Neural progenitor cell (in vitro differentiated cells): ENCODE results near the gene TNFRSF19. TPM values are rescaled to one million over a fixed set of nuclear protein-coding genes. Genes with fewer than 3 reads are reported as not detected.
A peak's percentile ranks its signal among the peaks of the same experiment; 100 is the strongest.

Experiments used
- DNase-seq: peaks from one replicate; pipeline ENCODE4 v3.0.0-alpha.2; 2016; ENCODE audit warnings: low spot score
- H2AFZ ChIP-seq: fragments of 200-600 bp; sonication (generic); replicated peaks from 2 replicates; pipeline ENCODE4 v1.6.1; 2016; ENCODE audit warnings: antibody characterized with exemption
- H3F3A ChIP-seq: fragments of 200-600 bp; sonication (generic); 2 replicates; pipeline ENCODE4 v1.6.1; 2016; ENCODE audit warnings: antibody characterized with exemption, low read depth
- H3K27ac ChIP-seq: fragments of 200-600 bp; sonication (generic); 2 replicates; pipeline ENCODE4 v1.5.1; 2016; ENCODE audit warnings: mild to moderate bottlenecking
- H3K27me3 ChIP-seq: fragments of 200-600 bp; sonication (generic); 2 replicates; pipeline ENCODE4 v1.6.1; 2016; ENCODE audit warnings: mild to moderate bottlenecking, moderate library complexity
- H3K36me3 ChIP-seq: fragments of 200-600 bp; sonication (generic); 2 replicates; pipeline ENCODE4 v1.5.1; 2016
- H3K4me1 ChIP-seq: fragments of 200-600 bp; sonication (generic); 2 replicates; pipeline ENCODE4 v1.6.1; 2016; ENCODE audit warnings: mixed run types
- H3K4me2 ChIP-seq: fragments of 200-600 bp; sonication (generic); 2 replicates; pipeline ENCODE4 v1.6.1; 2016
- H3K4me3 ChIP-seq: fragments of 200-600 bp; sonication (generic); 2 replicates; pipeline ENCODE4 v1.5.1; 2016
- H3K79me2 ChIP-seq: fragments of 200-600 bp; sonication (generic); 2 replicates; pipeline ENCODE4 v1.6.1; 2016; ENCODE audit warnings: low read depth
- H3K9ac ChIP-seq: fragments of 200-600 bp; sonication (generic); 2 replicates; pipeline ENCODE4 v1.6.1; 2016
- H3K9me3 ChIP-seq: fragments of 200-600 bp; sonication (generic); 2 replicates; pipeline ENCODE4 v1.5.1; 2016; ENCODE audit warnings: low read depth
- H4K20me1 ChIP-seq: fragments of 200-600 bp; sonication (generic); 2 replicates; pipeline ENCODE4 v1.6.1; 2016; ENCODE audit warnings: low read depth
- H3K27ac Mint-ChIP-seq: 3 replicates; pipeline ENCODE4 v1.8.0; 2021; ENCODE audit warnings: mixed read lengths
- H3K27me3 Mint-ChIP-seq: 2 replicates; pipeline ENCODE4 v1.8.0; 2022; ENCODE audit warnings: low read depth, mild to moderate bottlenecking, inconsistent platforms, moderate library complexity, mixed read lengths; ENCODE audit not compliant: insufficient read depth
- H3K36me3 Mint-ChIP-seq: 3 replicates; pipeline ENCODE4 v1.8.0; 2021; ENCODE audit warnings: mixed read lengths
- H3K4me1 Mint-ChIP-seq: 3 replicates; pipeline ENCODE4 v1.8.0; 2021; ENCODE audit warnings: mixed read lengths
- H3K4me3 Mint-ChIP-seq: 3 replicates; pipeline ENCODE4 v1.8.0; 2021; ENCODE audit warnings: mild to moderate bottlenecking, moderate library complexity, mixed read lengths
- H3K9me3 Mint-ChIP-seq: 3 replicates; pipeline ENCODE4 v1.8.0; 2020; ENCODE audit warnings: mixed read lengths
- EZH2 ChIP-seq: fragments of 200-600 bp; sonication (generic); IDR thresholded peaks from 2 replicates; pipeline ENCODE4 v1.6.1; 2017; ENCODE audit warnings: antibody characterized with exemption, mild to moderate bottlenecking, moderate library complexity
- EZH2phosphoT487 ChIP-seq: fragments of 200-600 bp; sonication (generic); IDR thresholded peaks from 2 replicates; pipeline ENCODE4 v1.6.1; 2017; ENCODE audit warnings: antibody characterized with exemption
- total RNA-seq: library from RNA; depleted of rRNA; stranded (reverse); fragments of >200 nt; gene quantifications from 2 replicates; pipeline ENCODE4 v1.2.3, GENCODE V29; 2015; ENCODE audit warnings: low replicate concordance
- TF ChIP-seq, protein P1 (sequence below): fragments of 200-600 bp; sonication (generic); IDR thresholded peaks from 2 replicates; pipeline ENCODE4 v1.5.1; 2017; ENCODE audit warnings: antibody characterized with exemption, mild to moderate bottlenecking

The TNFRSF19 gene
- total RNA-seq, 1 donor from 2014 or later = 31.7 TPM

DNA sequence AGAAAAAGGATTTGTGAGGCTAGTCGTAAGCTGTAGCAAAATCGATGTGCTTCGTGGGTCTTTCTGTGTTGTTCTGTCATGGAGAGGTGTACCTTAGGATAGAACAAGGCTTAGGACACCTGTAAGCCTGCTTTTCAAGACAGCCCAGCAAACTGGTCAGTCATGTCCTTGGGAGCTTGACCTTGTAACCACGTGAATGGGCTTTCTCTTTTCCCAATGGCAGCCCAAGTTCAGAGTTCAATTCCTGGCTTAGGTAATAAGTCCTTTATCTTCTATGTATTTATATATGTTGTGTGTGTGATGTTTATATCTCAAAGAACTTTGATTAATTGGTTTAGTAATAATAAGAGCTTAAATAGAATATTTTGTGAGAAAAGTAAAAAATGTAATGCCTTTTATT, 112.9 kb downstream of the TNFRSF19 start:
- TF ChIP-seq EZH2phosphoT487 (no peak), EZH2 (no peak)
- TF ChIP-seq, protein P1, sequence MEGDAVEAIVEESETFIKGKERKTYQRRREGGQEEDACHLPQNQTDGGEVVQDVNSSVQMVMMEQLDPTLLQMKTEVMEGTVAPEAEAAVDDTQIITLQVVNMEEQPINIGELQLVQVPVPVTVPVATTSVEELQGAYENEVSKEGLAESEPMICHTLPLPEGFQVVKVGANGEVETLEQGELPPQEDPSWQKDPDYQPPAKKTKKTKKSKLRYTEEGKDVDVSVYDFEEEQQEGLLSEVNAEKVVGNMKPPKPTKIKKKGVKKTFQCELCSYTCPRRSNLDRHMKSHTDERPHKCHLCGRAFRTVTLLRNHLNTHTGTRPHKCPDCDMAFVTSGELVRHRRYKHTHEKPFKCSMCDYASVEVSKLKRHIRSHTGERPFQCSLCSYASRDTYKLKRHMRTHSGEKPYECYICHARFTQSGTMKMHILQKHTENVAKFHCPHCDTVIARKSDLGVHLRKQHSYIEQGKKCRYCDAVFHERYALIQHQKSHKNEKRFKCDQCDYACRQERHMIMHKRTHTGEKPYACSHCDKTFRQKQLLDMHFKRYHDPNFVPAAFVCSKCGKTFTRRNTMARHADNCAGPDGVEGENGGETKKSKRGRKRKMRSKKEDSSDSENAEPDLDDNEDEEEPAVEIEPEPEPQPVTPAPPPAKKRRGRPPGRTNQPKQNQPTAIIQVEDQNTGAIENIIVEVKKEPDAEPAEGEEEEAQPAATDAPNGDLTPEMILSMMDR = no peak
- no peaks in the 10 kb centered on the region for H4K20me1 ChIP-seq
- no peaks in the 10 kb centered on the region for H3K36me3 Mint-ChIP-seq
- H3K27ac ChIP-seq = no peak overlapping the region
- H3K4me1 Mint-ChIP-seq = peaks cover 15% of the 10 kb centered on the region
- H3K27me3 ChIP-seq = no peaks in the 10 kb centered on the region
- no peaks in the 10 kb centered on the region for H3K36me3 ChIP-seq
- H2AFZ ChIP-seq = no peak overlapping the region
- no peak overlapping the region for H3K4me2 ChIP-seq
- H3K9me3 Mint-ChIP-seq = peaks cover 33% of the 10 kb centered on the region
- H3K4me1 ChIP-seq = no peaks in the 10 kb centered on the region
- peaks cover 2% of the 10 kb centered on the region for H3K27me3 Mint-ChIP-seq
- H3K4me3 Mint-ChIP-seq = no peak overlapping the region
- H3K4me3 ChIP-seq = no peak overlapping the region
- no peaks in the 10 kb centered on the region for H3K79me2 ChIP-seq
- DNase-seq = no peak
- H3F3A ChIP-seq = no peaks in the 10 kb centered on the region
- H3K9me3 ChIP-seq = peaks cover 20% of the 10 kb centered on the region
- no peak overlapping the region for H3K9ac ChIP-seq
- no peak overlapping the region for H3K27ac Mint-ChIP-seq

DNA sequence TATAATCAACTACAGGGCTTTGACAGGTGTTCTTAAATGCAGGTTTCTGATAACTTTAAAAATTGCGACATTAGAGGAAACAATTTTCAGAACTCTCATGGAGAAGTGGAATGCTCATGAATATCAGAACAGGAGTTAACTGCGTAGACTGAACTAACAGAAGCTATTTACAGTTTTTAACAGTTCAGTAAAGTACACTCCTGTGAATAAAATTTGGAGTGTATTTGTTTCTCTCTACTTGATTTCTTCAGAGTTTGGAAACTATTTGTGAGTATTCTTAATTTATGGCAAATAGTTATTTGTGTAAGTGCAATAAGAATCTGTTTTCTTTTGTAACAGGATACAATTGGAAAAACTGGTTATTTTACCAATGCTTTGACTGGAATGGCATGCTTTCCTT, 114.4 kb downstream of the TNFRSF19 start:
- Histone ChIP-seq H3K27me3 (no peaks in the 10 kb centered on the region), H3K27ac (no peak overlapping the region), H3K36me3 (no peaks in the 10 kb centered on the region), H3K4me2 (no peak overlapping the region), H3F3A (no peaks in the 10 kb centered on the region), H3K4me1 (no peaks in the 10 kb centered on the region), H4K20me1 (no peaks in the 10 kb centered on the region), H3K79me2 (no peaks in the 10 kb centered on the region), H3K4me3 (no peak overlapping the region), H3K9ac (no peak overlapping the region), H2AFZ (no peak overlapping the region), H3K9me3 (peaks cover 20% of the 10 kb centered on the region)
- Mint-ChIP-seq H3K27me3 (peaks cover 2% of the 10 kb centered on the region), H3K4me1 (peaks cover 22% of the 10 kb centered on the region), H3K36me3 (no peaks in the 10 kb centered on the region), H3K9me3 (peaks cover 25% of the 10 kb centered on the region), H3K27ac (no peak overlapping the region), H3K4me3 (no peak overlapping the region)
- TF ChIP-seq EZH2phosphoT487 = no peak
- TF ChIP-seq, protein P1 = peak; percentile 19
- TF ChIP-seq EZH2 = no peak
- no peak for DNase-seq

DNA sequence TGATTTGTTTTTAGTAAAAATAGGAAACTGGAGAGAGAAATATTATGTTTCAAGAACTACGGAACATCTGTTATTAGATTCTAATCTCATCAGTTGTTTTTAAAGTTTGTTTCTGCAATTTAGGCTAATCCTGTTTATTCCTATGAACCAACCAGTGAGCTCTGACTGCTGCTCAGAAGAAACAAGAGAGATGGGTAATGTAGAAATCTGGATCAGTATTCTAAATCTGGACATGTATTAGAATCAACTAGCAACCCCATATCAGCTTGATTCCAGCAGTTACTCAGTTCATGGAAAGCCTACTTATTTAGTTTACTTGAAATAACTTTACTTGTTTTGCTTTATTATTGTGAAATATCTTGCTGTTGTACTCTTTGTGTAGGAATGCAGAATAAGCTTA, 115.2 kb downstream of the TNFRSF19 start:
- H2AFZ ChIP-seq = no peak overlapping the region
- no peak overlapping the region for H3K4me3 Mint-ChIP-seq
- no peaks in the 10 kb centered on the region for H3K36me3 ChIP-seq
- H3K9me3 Mint-ChIP-seq = peaks cover 25% of the 10 kb centered on the region
- no peaks in the 10 kb centered on the region for H3K36me3 Mint-ChIP-seq
- no peaks in the 10 kb centered on the region for H3K79me2 ChIP-seq
- no peak overlapping the region for H3K4me2 ChIP-seq
- no peak for DNase-seq
- H3K27ac ChIP-seq = no peak overlapping the region
- H3K9me3 ChIP-seq = peaks cover 20% of the 10 kb centered on the region
- no peak overlapping the region for H3K4me3 ChIP-seq
- H3K9ac ChIP-seq = no peak overlapping the region
- H3F3A ChIP-seq = no peaks in the 10 kb centered on the region
- H3K27ac Mint-ChIP-seq = no peak overlapping the region
- H4K20me1 ChIP-seq = no peaks in the 10 kb centered on the region
- no peak for TF ChIP-seq EZH2phosphoT487
- no peaks in the 10 kb centered on the region for H3K27me3 Mint-ChIP-seq
- peaks cover 19% of the 10 kb centered on the region for H3K4me1 Mint-ChIP-seq
- no peaks in the 10 kb centered on the region for H3K27me3 ChIP-seq
- no peaks in the 10 kb centered on the region for H3K4me1 ChIP-seq

DNA sequence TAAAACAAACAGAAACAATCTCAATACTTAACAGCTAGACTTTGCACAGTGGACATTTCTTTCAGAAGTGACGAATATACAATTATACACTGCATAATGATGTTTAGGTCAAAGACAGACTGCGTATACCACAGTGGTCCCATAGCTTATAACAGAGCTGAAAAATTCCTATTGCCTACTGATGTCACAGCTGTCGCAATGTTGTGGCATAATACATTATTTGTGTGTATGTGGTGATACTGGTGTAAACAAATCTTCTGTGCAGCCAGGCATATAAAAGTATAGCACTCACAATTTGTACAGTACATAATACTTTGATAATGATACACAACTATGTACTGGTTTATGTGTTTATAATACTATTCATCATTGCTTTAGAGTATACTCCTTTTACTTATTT, 116.7 kb downstream of the TNFRSF19 start:
- H3K27ac Mint-ChIP-seq = no peak overlapping the region
- H3K9ac ChIP-seq = no peak overlapping the region
- no peaks in the 10 kb centered on the region for H3K4me1 ChIP-seq
- H3K4me3 Mint-ChIP-seq = no peak overlapping the region
- no peak overlapping the region for H2AFZ ChIP-seq
- no peak overlapping the region for H3K4me2 ChIP-seq
- TF ChIP-seq, protein P1 = no peak
- TF ChIP-seq EZH2 (no peak), EZH2phosphoT487 (no peak)
- H3K36me3 Mint-ChIP-seq = no peaks in the 10 kb centered on the region
- no peak overlapping the region for H3K27ac ChIP-seq
- H3K9me3 Mint-ChIP-seq = peaks cover 25% of the 10 kb centered on the region
- H3K27me3 ChIP-seq = no peaks in the 10 kb centered on the region
- no peaks in the 10 kb centered on the region for H3F3A ChIP-seq
- DNase-seq = no peak
- H3K9me3 ChIP-seq = peaks cover 20% of the 10 kb centered on the region
- H3K4me1 Mint-ChIP-seq = peaks cover 7% of the 10 kb centered on the region
- no peaks in the 10 kb centered on the region for H3K36me3 ChIP-seq
- H3K4me3 ChIP-seq = no peak overlapping the region
- no peaks in the 10 kb centered on the region for H3K27me3 Mint-ChIP-seq
- no peaks in the 10 kb centered on the region for H3K79me2 ChIP-seq
- H4K20me1 ChIP-seq = no peaks in the 10 kb centered on the region
